Sigmoid colon (tissue), 7 donors: ENCODE data around the gene LGR6. TPM values are rescaled to one million over a fixed set of nuclear protein-coding genes. Genes with fewer than 3 reads are reported as not detected.
A peak's percentile ranks its signal among the peaks of the same experiment; 100 is the strongest.

Source experiments
- DNase-seq: peaks from one replicate; pipeline ENCODE4 v3.0.0-alpha.2; 2019
- H3K27ac ChIP-seq, 4 donors: fragments of 200-600 bp; sonication (generic); one replicate each; pipeline ENCODE4 v1.5.1; 2016 to 2019; ENCODE audit warnings: mild to moderate bottlenecking in 1 of 4
- H3K27me3 ChIP-seq, 3 donors: fragments of 200-600 bp; sonication (generic); one replicate each; pipeline ENCODE4 v1.5.1; 2019; ENCODE audit warnings: mild to moderate bottlenecking in 1 of 3
- H3K36me3 ChIP-seq, 4 donors: fragments of 200-600 bp; sonication (generic); one replicate each; pipeline ENCODE4 v1.5.1; 2016 to 2019
- H3K4me1 ChIP-seq, 4 donors: fragments of 200-600 bp; sonication (generic); one replicate each; pipeline ENCODE4 v1.5.1; 2017 to 2019
- H3K4me3 ChIP-seq, 4 donors: fragments of 200-600 bp; sonication (generic); one replicate each; pipeline ENCODE4 v1.5.1; 2017 to 2019; ENCODE audit warnings: mild to moderate bottlenecking in 2 of 4, moderate library complexity in 1 of 4
- H3K9me3 ChIP-seq, 4 donors: fragments of 200-600 bp in 3 of 4; sonication (generic) in 3 of 4; one replicate each; pipeline versions ENCODE4 v1.5.1 to v1.6.1; 2013 to 2019
- CTCF ChIP-seq, 4 experiments: fragments of 450-650 bp in 3 of 4; fragments of 200-600 bp in 1 of 4; IDR thresholded peaks; one replicate each; pipeline ENCODE4 v1.5.1; 2016 to 2019; ENCODE audit warnings: antibody characterized with exemption in 4 of 4, mild to moderate bottlenecking in 3 of 4, moderate library complexity in 2 of 4
- EP300 ChIP-seq, 4 donors: sonication (generic); formaldehyde crosslinking; IDR thresholded peaks; one replicate each; pipeline ENCODE4 v1.6.1; 2017; ENCODE audit warnings: antibody characterized with exemption in 4 of 4
- POLR2A ChIP-seq, 2 donors: fragments of 450-650 bp; IDR thresholded peaks; one replicate each; pipeline ENCODE4 v1.6.1; 2016; ENCODE audit warnings: antibody characterized with exemption in 2 of 2, mild to moderate bottlenecking in 2 of 2, moderate library complexity in 2 of 2
- POLR2AphosphoS5 ChIP-seq, 4 donors: sonication (generic); formaldehyde crosslinking; IDR thresholded peaks; one replicate each; pipeline ENCODE4 v1.6.1; 2017; ENCODE audit warnings: antibody characterized with exemption in 4 of 4
- WGBS, 2 donors: extraction: QIAGEN DNeasy Blood & Tissue Kit; methylation state at CpG; one replicate each; pipeline ENCODE4 v1.1.7; 2013; 5-methylcytosine and 5-hydroxymethylcytosine counted together
- intact Hi-C: fragments of 100-400 bp; cut with DNase I; formaldehyde crosslinking; loops from one replicate; pipeline ENCODE4 v1.15.1; 2023
- polyA plus RNA-seq, 3 donors: library from polyadenylated mRNA; stranded (reverse); fragments of 200-250 nt; gene quantifications; one replicate each; pipeline ENCODE4 v1.2.3, GENCODE V29; 2013
- total RNA-seq, 4 donors: library from RNA; depleted of rRNA; stranded (reverse); fragments of >200 nt; gene quantifications; one replicate each; pipeline ENCODE4 v1.1.0, GENCODE V29; 2016
- donor health status: healthy with polysubstance abuse.
- donor health status: Bipolar disorder and iron deficiency.
- donor health status: healthy.

LGR6 gene
- total and polyA plus RNA-seq, 7 donors, result 0.14 to 1.0 (median 0.28) TPM; not detected in 4

GRCh38 chr1:202155478-202156021 lies 38.0 kb upstream of the LGR6 start:
- intact Hi-C loops, result no loop called here
- no peak overlapping the region for H3K4me3 ChIP-seq
- DNase-seq, result no peak
- H3K36me3 ChIP-seq, result no peaks in the 10 kb centered on the region
- no peak overlapping the region for H3K27ac ChIP-seq
- no peaks in the 10 kb centered on the region for H3K4me1 ChIP-seq
- WGBS, 2 donors, result 24 to 49% methylated on average over 8 of the region's 8 CpGs
- H3K9me3 ChIP-seq, result no peaks in the 10 kb centered on the region
- TF ChIP-seq POLR2AphosphoS5 (IDR thresholded peaks at IDR 0.05) (no peak), EP300 (IDR thresholded peaks at IDR 0.05) (no peak)
- H3K27me3 ChIP-seq, result no peaks in the 10 kb centered on the region

GRCh38 chr1:202156590-202156989 lies 37.0 kb upstream of the LGR6 start:
- Histone ChIP-seq H3K27me3 (no peaks in the 10 kb centered on the region), H3K9me3 (no peaks in the 10 kb centered on the region), H3K4me3 (no peak overlapping the region), H3K4me1 (no peaks in the 10 kb centered on the region), H3K36me3 (no peaks in the 10 kb centered on the region), H3K27ac (no peak overlapping the region)
- TF ChIP-seq EP300 (IDR thresholded peaks at IDR 0.05), result no peak
- no peak for TF ChIP-seq POLR2A (IDR thresholded peaks at IDR 0.05)
- intact Hi-C loops, result no loop called here
- DNase-seq, result no peak
- WGBS, 2 donors, result 81 to 86% methylated on average over 8 of the region's 8 CpGs

- 91 to 92% methylated on average over 10 of the region's 10 CpGs for WGBS, 2 donors
- intact Hi-C loops, result no loop called here
Observed at GRCh38 chr1:202157945-202158344, 35.7 kb upstream of the LGR6 start.

GRCh38 chr1:202158810-202159533 lies 34.6 kb upstream of the LGR6 start:
- intact Hi-C loops, result no loop called here
- WGBS, 2 donors, result 70 to 89% methylated on average over 10 of the region's 10 CpGs
- H3K27ac ChIP-seq, result no peak overlapping the region

More at GRCh38 chr1:202157945-202158344, 35.7 kb upstream of the LGR6 start:
- H3K9me3 ChIP-seq, result no peaks in the 10 kb centered on the region
- TF ChIP-seq POLR2A (IDR thresholded peaks at IDR 0.05) (no peak), EP300 (IDR thresholded peaks at IDR 0.05) (no peak), CTCF (IDR thresholded peaks at IDR 0.05) (no peak), POLR2AphosphoS5 (IDR thresholded peaks at IDR 0.05) (no peak)
- no peaks in the 10 kb centered on the region for H3K4me1 ChIP-seq
- no peak overlapping the region for H3K27ac ChIP-seq
- H3K27me3 ChIP-seq, result no peaks in the 10 kb centered on the region
- no peak for DNase-seq
- no peaks in the 10 kb centered on the region for H3K36me3 ChIP-seq
- H3K4me3 ChIP-seq, result no peak overlapping the region

GRCh38 chr1:202159534-202160371 lies 33.8 kb upstream of the LGR6 start:
- intact Hi-C loops, result no loop called here
- Histone ChIP-seq H3K9me3 (no peaks in the 10 kb centered on the region), H3K4me3 (peak overlapping the region in 2 of 4 donors; percentile 8 to 25), H3K27me3 (no peaks in the 10 kb centered on the region), H3K36me3 (no peaks in the 10 kb centered on the region), H3K4me1 (no peaks in the 10 kb centered on the region), H3K27ac (peak overlapping the region in 1 of 4 donors; percentile 3)
- no peak for DNase-seq
- 56 to 84% methylated on average over 16 of the region's 16 CpGs for WGBS, 2 donors
- TF ChIP-seq POLR2A (IDR thresholded peaks at IDR 0.05) (no peak), EP300 (IDR thresholded peaks at IDR 0.05) (no peak), CTCF (IDR thresholded peaks at IDR 0.05) (no peak), POLR2AphosphoS5 (IDR thresholded peaks at IDR 0.05) (no peak)

More at GRCh38 chr1:202158810-202159533, 34.6 kb upstream of the LGR6 start:
- Histone ChIP-seq H3K27me3 (no peaks in the 10 kb centered on the region), H3K36me3 (no peaks in the 10 kb centered on the region), H3K9me3 (no peaks in the 10 kb centered on the region), H3K4me3 (no peak overlapping the region), H3K4me1 (no peaks in the 10 kb centered on the region)
- no peak for TF ChIP-seq POLR2AphosphoS5 (IDR thresholded peaks at IDR 0.05)
- no peak for TF ChIP-seq CTCF (IDR thresholded peaks at IDR 0.05)
- DNase-seq, result no peak
